ENCODE results near the gene TMPRSS13.

Gene TMPRSS13

GRCh38 chr11:117875382-117876058, 53.7 kb downstream of the TMPRSS13 start:
- no peak for TF ChIP-seq RARB (CRISPR knock-in tag; IDR thresholded peaks at IDR 0.05)
- TF ChIP-seq PATZ1 (CRISPR knock-in tag; IDR thresholded peaks at IDR 0.05; ENCODE audit: borderline replicate concordance) = no peak
- no peak for TF ChIP-seq CSRNP3 (CRISPR knock-in tag; IDR thresholded peaks at IDR 0.05)
- no peak for TF ChIP-seq POU6F1 (CRISPR knock-in tag; IDR thresholded peaks at IDR 0.05; ENCODE audit: borderline replicate concordance, low read depth)
- no peak for TF ChIP-seq TCF4 (CRISPR knock-in tag; IDR thresholded peaks at IDR 0.05; ENCODE audit: borderline replicate concordance)
- TF ChIP-seq ARNTL (CRISPR knock-in tag; IDR thresholded peaks at IDR 0.05; ENCODE audit: borderline replicate concordance, low read depth) = no peak
- TF ChIP-seq CREB5 (CRISPR knock-in tag; IDR thresholded peaks at IDR 0.05; ENCODE audit: low read depth) = no peak
- TF ChIP-seq CSDC2 (CRISPR knock-in tag; IDR thresholded peaks at IDR 0.05) = no peak
- no peak for TF ChIP-seq TOX (CRISPR knock-in tag; IDR thresholded peaks at IDR 0.05; ENCODE audit: borderline replicate concordance)
- TF ChIP-seq OSR1 (CRISPR knock-in tag; IDR thresholded peaks at IDR 0.05) = no peak
- TF ChIP-seq TSHZ2 (CRISPR knock-in tag; IDR thresholded peaks at IDR 0.05) = no peak
- no peak for TF ChIP-seq ESRRG (CRISPR knock-in tag; IDR thresholded peaks at IDR 0.05)
- TF ChIP-seq ZFP3 (CRISPR knock-in tag; IDR thresholded peaks at IDR 0.05) = no peak
- no peak for TF ChIP-seq PPARA (CRISPR knock-in tag; IDR thresholded peaks at IDR 0.05; ENCODE audit: borderline replicate concordance)
- ATAC-seq = no peak

- TF ChIP-seq ZNF70 (CRISPR knock-in tag; IDR thresholded peaks at IDR 0.05) (no peak), ZNF8 (CRISPR knock-in tag; IDR thresholded peaks at IDR 0.05) (no peak), ARNTL (CRISPR knock-in tag; IDR thresholded peaks at IDR 0.05; ENCODE audit: borderline replicate concordance, low read depth) (no peak), RARB (CRISPR knock-in tag; IDR thresholded peaks at IDR 0.05) (no peak), ESRRG (CRISPR knock-in tag; IDR thresholded peaks at IDR 0.05) (no peak), TSHZ2 (CRISPR knock-in tag; IDR thresholded peaks at IDR 0.05) (no peak), CREB5 (CRISPR knock-in tag; IDR thresholded peaks at IDR 0.05; ENCODE audit: low read depth) (no peak), ZFP30 (CRISPR knock-in tag; IDR thresholded peaks at IDR 0.05) (no peak), ZFP3 (CRISPR knock-in tag; IDR thresholded peaks at IDR 0.05) (no peak)
- ATAC-seq = no peak
These were observed 54.3 kb downstream of the TMPRSS13 start for GRCh38 chr11:117874910-117875381.

Measured in SK-N-SH treated with all-trans-retinoic acid at 6 μM for 48 hours (cell line).